Measurements from ENCODE around the gene RAB3IP.
A peak's percentile ranks its signal among the peaks of the same experiment; 100 is the strongest.

GRCh38 chr12:69698054-69698453, 40.6 kb upstream of the RAB3IP start:
- TF ChIP-seq CTCF (IDR thresholded peaks at IDR 0.05 in 4 of 5, conservative IDR thresholded peaks at IDR 0.05 in 1 of 5) (no peak), POLR2A (IDR thresholded peaks at IDR 0.05) (peak in 1 of 2 donors; percentile 45)

Measured in gastrocnemius medialis (tissue), 4 donors.